Testis (tissue), 3 donors: ENCODE results near the gene MPPE1. TPM values are rescaled to one million over a fixed set of nuclear protein-coding genes. Genes with fewer than 3 reads are reported as not detected.
"Not testable (repeated sequence)": the region's sequence is repeated elsewhere in the genome, so short reads cannot be mapped to it uniquely, and the experiment has no call there.

Experiments used
- DNase-seq: peaks from one replicate; pipeline ENCODE4 v3.0.0-alpha.2; 2019
- H3K27ac ChIP-seq, 2 donors: fragments of 200-600 bp; sonication (generic); one replicate each; pipeline ENCODE4 v1.5.1; 2019
- H3K27me3 ChIP-seq: fragments of 200-600 bp; sonication (generic); one replicate; pipeline ENCODE4 v1.5.1; 2019
- H3K36me3 ChIP-seq: fragments of 200-600 bp; sonication (generic); one replicate; pipeline ENCODE4 v1.5.1; 2017; ENCODE audit warnings: low read depth; ENCODE audit errors: missing control alignments
- H3K4me1 ChIP-seq: fragments of 200-600 bp; sonication (generic); one replicate; pipeline ENCODE4 v1.5.1; 2019
- H3K4me3 ChIP-seq, 2 donors: fragments of 200-600 bp; sonication (generic); one replicate each; pipeline ENCODE4 v1.5.1; 2017 to 2019
- H3K9me3 ChIP-seq: fragments of 200-600 bp; sonication (generic); one replicate; pipeline ENCODE4 v1.5.1; 2017
- POLR2A ChIP-seq: fragments of 450-650 bp; IDR thresholded peaks from one replicate; pipeline ENCODE4 v1.6.1; 2017; ENCODE audit warnings: antibody characterized with exemption, mild to moderate bottlenecking, moderate library complexity
- WGBS, 2 donors: methylation state at CpG; one replicate each; pipeline ENCODE4 v1.1.5; 2018; 5-methylcytosine and 5-hydroxymethylcytosine counted together
- intact Hi-C: fragments of 100-400 bp; cut with DNase I; formaldehyde crosslinking; loops from one replicate; pipeline ENCODE4 v1.15.1; 2023; ENCODE audit warnings: low total_unique reads
- polyA plus RNA-seq: library from polyadenylated mRNA; stranded (reverse); fragments of 350-450 nt; fragmentation: Illumina TruSeq; extraction: RNeasy Lipid Tissue Mini Kit (QIAGEN cat#74804); gene quantifications from one replicate; pipeline ENCODE4 v1.2.3, GENCODE V29; 2014; ENCODE audit warnings: low read depth, low replicate concordance; ENCODE audit not compliant: insufficient read depth
- total RNA-seq, 2 donors: library from RNA; depleted of rRNA; stranded (reverse); fragments of >200 nt; gene quantifications; one replicate each; pipeline ENCODE4 v1.2.3, GENCODE V29; 2016
- TF ChIP-seq, protein P1 (sequence below), 3 experiments: fragments of 450-650 bp in 2 of 3; fragments of 200-600 bp in 1 of 3; sonication (generic) in 1 of 3; IDR thresholded peaks; one replicate each; pipeline ENCODE4 v1.5.1; 2016 to 2019; ENCODE audit warnings: antibody characterized with exemption in 3 of 3, mild to moderate bottlenecking in 2 of 3, moderate library complexity in 1 of 3

Gene MPPE1
- total and polyA plus RNA-seq, 3 donors from 2014 or later = 28.3 to 37.5 (median 32.8) TPM

DNA sequence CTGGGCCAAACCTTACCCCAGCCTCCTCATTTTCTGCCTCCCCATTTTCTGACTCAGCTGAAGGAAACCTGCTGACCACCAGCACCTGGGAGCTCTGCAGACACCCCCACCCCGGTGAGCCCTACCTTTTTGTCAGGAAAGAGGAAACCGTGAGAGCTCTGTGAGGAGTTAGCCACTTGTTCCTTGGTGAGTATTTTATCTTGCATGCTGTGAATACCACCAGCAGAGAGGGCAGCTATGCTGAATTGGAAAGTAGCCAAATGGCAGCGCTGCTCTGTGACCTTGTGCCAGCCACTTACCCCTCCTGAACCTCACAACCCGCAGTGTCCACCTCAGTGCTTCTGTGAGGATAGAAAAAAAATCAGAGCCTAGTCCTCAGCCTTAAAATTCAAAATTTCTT lies 2.5 kb downstream of the MPPE1 start:
- Histone ChIP-seq H3K4me1 (peaks cover 10% of the 10 kb centered on the region), H3K27ac (no peak overlapping the region), H3K36me3 (no peaks in the 10 kb centered on the region), H3K27me3 (no peaks in the 10 kb centered on the region), H3K9me3 (no peaks in the 10 kb centered on the region), H3K4me3 (no peak overlapping the region)
- 55 to 92% methylated on average over 4 of the region's 4 CpGs for WGBS, 2 donors
- no peak for TF ChIP-seq POLR2A
- intact Hi-C loops = no loop called here
- DNase-seq = peak; percentile 23

DNA sequence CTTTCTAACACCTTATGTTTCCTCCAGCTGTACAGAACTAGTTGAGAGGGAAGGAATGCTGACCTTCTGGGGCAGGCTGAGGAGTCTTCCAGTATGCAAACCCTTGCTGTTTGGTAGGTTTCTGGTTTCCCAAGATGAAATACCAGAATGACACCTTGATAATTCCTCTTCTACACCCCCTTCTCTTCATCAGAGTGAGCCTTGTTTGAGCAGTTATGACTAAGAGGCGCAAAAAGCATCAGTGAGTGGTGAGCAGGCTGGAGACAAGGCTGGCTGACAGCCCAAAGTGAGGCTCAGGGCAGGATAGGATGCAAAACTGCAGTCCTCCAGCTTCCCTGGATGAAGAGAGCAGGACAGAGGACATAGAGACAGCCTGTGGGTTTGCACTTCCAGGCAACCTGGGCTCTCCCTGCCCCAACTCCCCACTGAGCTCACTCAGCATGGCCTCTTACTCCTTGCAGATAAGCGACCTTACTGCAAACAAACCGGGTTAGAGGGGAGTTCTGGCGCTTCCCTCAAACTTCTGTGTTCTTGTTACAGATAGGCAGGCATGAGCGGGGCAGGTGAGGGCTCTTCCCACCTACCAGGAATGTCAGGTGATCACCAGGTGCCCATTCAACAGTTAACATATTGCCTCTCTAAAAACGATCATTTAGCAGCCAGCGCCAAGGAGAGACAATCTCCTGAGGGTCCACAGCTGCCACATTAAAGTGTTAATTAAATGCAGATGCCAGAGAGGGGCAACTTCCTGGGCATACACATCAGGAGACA lies 5.4 kb downstream of the MPPE1 start:
- intact Hi-C loops = no loop called here
- Histone ChIP-seq H3K4me3 (no peak overlapping the region), H3K4me1 (peaks cover 5% of the 10 kb centered on the region), H3K27ac (no peak overlapping the region), H3K36me3 (no peaks in the 10 kb centered on the region), H3K9me3 (no peaks in the 10 kb centered on the region), H3K27me3 (no peaks in the 10 kb centered on the region)
- DNase-seq = no peak
- TF ChIP-seq, protein P1, sequence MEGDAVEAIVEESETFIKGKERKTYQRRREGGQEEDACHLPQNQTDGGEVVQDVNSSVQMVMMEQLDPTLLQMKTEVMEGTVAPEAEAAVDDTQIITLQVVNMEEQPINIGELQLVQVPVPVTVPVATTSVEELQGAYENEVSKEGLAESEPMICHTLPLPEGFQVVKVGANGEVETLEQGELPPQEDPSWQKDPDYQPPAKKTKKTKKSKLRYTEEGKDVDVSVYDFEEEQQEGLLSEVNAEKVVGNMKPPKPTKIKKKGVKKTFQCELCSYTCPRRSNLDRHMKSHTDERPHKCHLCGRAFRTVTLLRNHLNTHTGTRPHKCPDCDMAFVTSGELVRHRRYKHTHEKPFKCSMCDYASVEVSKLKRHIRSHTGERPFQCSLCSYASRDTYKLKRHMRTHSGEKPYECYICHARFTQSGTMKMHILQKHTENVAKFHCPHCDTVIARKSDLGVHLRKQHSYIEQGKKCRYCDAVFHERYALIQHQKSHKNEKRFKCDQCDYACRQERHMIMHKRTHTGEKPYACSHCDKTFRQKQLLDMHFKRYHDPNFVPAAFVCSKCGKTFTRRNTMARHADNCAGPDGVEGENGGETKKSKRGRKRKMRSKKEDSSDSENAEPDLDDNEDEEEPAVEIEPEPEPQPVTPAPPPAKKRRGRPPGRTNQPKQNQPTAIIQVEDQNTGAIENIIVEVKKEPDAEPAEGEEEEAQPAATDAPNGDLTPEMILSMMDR (IDR thresholded peaks at IDR 0.05) = no peak
- TF ChIP-seq POLR2A = no peak
- WGBS, 2 donors = 68 to 87% methylated on average over 4 to 7 of the region's 7 CpGs

DNA sequence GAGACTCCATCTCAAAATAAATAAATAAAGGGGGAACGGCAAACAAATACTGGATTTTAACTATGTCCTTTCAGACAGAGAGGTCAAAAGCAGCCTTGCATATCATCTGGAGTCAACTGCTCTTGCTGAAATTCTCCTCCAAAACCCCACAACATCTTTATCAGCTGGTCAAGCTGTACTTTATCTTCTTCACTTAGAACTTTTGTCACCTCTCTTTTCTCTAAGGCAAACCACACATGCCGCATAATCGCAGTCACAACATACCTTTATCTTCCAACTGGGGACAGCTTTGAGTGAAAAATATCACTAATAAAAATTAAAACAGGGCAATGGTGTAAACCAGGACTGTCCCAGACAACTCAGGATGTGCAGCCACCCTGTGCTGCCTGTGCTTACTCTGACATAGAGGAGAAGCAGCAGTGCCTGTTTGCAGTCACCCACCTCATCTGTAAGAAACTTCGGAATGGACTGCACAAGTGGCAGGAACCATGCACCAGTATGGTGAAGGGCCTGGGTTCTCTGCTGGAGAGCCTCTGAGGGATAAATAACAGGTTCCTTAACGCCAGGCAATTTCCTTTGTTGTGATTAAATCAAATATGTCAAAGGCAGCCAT lies 6.2 kb downstream of the MPPE1 start:
- Histone ChIP-seq H3K4me1 (no peaks in the 10 kb centered on the region), H3K9me3 (no peaks in the 10 kb centered on the region), H3K4me3 (no peak overlapping the region), H3K27me3 (no peaks in the 10 kb centered on the region), H3K27ac (no peak overlapping the region), H3K36me3 (no peaks in the 10 kb centered on the region)
- 87 to 90% methylated on average over 5 of the region's 5 CpGs for WGBS, 2 donors
- DNase-seq = no peak
- intact Hi-C loops = no loop called here
- TF ChIP-seq POLR2A = no peak
- TF ChIP-seq, protein P1 (IDR thresholded peaks at IDR 0.05) = no peak

DNA sequence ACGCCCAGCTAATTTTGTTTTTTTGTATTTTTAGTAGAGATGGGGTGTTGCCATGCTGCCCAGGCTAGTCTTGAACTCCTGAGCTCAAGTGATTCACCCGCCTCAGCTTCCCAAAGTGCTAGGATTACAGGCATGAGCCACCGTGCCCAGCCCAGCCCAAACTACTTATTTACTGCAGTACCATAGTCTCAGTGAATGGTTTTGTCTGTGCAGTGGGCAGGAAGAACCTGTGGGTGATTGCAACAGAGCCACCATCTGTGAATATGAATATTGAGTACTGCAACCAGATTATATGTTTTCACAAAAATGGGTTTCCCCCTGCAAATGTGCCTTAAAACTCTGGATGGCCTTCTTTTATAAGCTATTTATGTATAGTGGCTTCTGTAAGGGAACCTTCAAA lies 9.1 kb downstream of the MPPE1 start:
- Histone ChIP-seq H3K9me3 (no peaks in the 10 kb centered on the region), H3K36me3 (no peaks in the 10 kb centered on the region), H3K27ac (no peak overlapping the region), H3K4me3 (no peak overlapping the region), H3K4me1 (no peaks in the 10 kb centered on the region), H3K27me3 (no peaks in the 10 kb centered on the region)
- intact Hi-C loops = no loop called here
- no peak for TF ChIP-seq POLR2A
- TF ChIP-seq, protein P1 (IDR thresholded peaks at IDR 0.05) = no peak
- DNase-seq = no peak
- 88 to 97% methylated on average over 3 of the region's 3 CpGs for WGBS, 2 donors

DNA sequence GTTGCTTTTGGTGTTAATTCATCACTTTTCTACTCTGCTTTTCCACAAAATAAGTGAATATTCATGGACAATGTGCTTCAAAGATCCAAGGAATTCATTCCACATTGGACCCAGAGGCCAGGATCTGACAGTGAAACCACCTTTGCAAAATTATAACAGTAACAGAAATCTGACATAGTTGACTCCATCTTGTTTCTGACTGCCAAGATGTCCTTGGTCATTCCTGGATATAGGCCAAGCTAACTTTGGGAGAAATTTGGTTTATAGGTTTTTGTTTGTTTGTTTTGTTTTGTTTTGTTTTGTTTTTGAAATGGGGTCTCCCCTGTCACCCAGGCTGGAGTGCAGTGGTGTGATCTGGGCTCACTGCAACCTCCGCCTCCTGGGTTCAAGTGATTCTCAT lies 10.3 kb downstream of the MPPE1 start:
- H3K36me3 ChIP-seq = no peaks in the 10 kb centered on the region
- 92 to 100% methylated on average over 1 of the region's 1 CpG for WGBS, 2 donors

DNA sequence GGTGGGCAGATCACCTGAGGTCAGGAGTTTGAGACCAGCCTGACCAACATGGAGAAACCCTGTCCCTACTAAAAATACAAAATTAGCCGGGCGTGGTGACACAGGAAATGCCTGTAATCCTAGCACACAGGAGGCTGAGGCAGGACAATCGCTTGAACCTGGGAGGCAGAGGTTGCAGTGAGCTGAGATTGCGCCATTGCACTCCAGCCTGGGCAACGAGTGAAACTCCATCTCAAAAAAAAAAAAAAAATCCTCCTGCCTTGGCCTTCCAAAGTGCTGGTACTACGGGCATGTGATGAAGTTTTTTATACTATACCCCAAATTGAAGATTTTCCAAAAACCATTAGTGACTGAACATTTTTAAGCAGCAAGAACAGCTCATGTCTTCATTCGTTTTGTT lies 15.7 kb downstream of the MPPE1 start:
- H3K36me3 ChIP-seq, H3K27me3 ChIP-seq, intact Hi-C loops, H3K4me3 ChIP-seq, H3K4me1 ChIP-seq, DNase-seq, H3K9me3 ChIP-seq: not testable (repeated sequence)
- 83 to 91% methylated on average over 7 of the region's 7 CpGs for WGBS, 2 donors
- peak overlapping the region in 1 of 2 donors; percentile 36 for H3K27ac ChIP-seq

More for the DNA sequence above, 10.3 kb downstream of the MPPE1 start:
- Histone ChIP-seq H3K27ac (no peak overlapping the region), H3K4me1 (no peaks in the 10 kb centered on the region), H3K27me3 (no peaks in the 10 kb centered on the region), H3K4me3 (no peak overlapping the region), H3K9me3 (no peaks in the 10 kb centered on the region)
- no peak for DNase-seq
- intact Hi-C loops = no loop called here
- TF ChIP-seq, protein P1 (IDR thresholded peaks at IDR 0.05) = no peak
- TF ChIP-seq POLR2A = no peak
